KMS-11 (cell line): ENCODE results near the gene TOP3A.
A peak's percentile ranks its signal among the peaks of the same experiment; 100 is the strongest.

ENCODE experiments used
- H2AFZ ChIP-seq: fragments of 200-600 bp; sonication (generic); 2 replicates; pipeline ENCODE4 v1.6.1; 2016; ENCODE audit warnings: antibody characterized with exemption, mixed run types, low read depth
- H3K27ac ChIP-seq: fragments of 200-600 bp; sonication (generic); 2 replicates; pipeline ENCODE4 v1.6.1; 2016; ENCODE audit warnings: mild to moderate bottlenecking, mixed run types
- H3K27me3 ChIP-seq: fragments of 200-600 bp; sonication (generic); 2 replicates; pipeline ENCODE4 v1.6.1; 2017; ENCODE audit warnings: mild to moderate bottlenecking, low read depth, mixed run types, moderate library complexity; ENCODE audit not compliant: insufficient read depth
- H3K36me3 ChIP-seq: fragments of 200-600 bp; sonication (generic); 2 replicates; pipeline ENCODE4 v1.6.1; 2017; ENCODE audit warnings: mild to moderate bottlenecking, mixed run types; ENCODE audit not compliant: insufficient read depth
- H3K4me1 ChIP-seq: fragments of 200-600 bp; sonication (generic); 2 replicates; pipeline ENCODE4 v1.6.1; 2016; ENCODE audit warnings: mild to moderate bottlenecking, low read depth, mixed run types; ENCODE audit not compliant: poor library complexity, severe bottlenecking
- H3K4me2 ChIP-seq: fragments of 200-600 bp; sonication (generic); 2 replicates; pipeline ENCODE4 v1.7.0; 2016; ENCODE audit warnings: mild to moderate bottlenecking, mixed run types
- H3K4me3 ChIP-seq: fragments of 200-600 bp; sonication (generic); IDR thresholded peaks from 2 replicates; pipeline ENCODE4 v1.6.1; 2017; ENCODE audit warnings: low read depth, low read length, mixed read lengths; ENCODE audit not compliant: insufficient read depth
- H3K79me2 ChIP-seq: fragments of 200-600 bp; sonication (generic); 2 replicates; pipeline ENCODE4 v1.6.1; 2016; ENCODE audit warnings: low read depth, mixed run types; ENCODE audit not compliant: insufficient read depth
- H3K9ac ChIP-seq: fragments of 200-600 bp; sonication (generic); 2 replicates; pipeline ENCODE4 v1.6.1; 2016; ENCODE audit warnings: mild to moderate bottlenecking, mixed run types
- H4K20me1 ChIP-seq: fragments of 200-600 bp; sonication (generic); 2 replicates; pipeline ENCODE4 v1.6.1; 2016; ENCODE audit warnings: mild to moderate bottlenecking, mixed run types; ENCODE audit not compliant: insufficient read depth
- TF ChIP-seq, protein P1 (sequence below): fragments of 200-600 bp; sonication (generic); conservative IDR thresholded peaks from 2 replicates; pipeline ENCODE4 v1.6.1; 2017; ENCODE audit warnings: low read depth, mild to moderate bottlenecking, antibody characterized with exemption, low read length, moderate library complexity, mixed read lengths

TOP3A gene, protein sequence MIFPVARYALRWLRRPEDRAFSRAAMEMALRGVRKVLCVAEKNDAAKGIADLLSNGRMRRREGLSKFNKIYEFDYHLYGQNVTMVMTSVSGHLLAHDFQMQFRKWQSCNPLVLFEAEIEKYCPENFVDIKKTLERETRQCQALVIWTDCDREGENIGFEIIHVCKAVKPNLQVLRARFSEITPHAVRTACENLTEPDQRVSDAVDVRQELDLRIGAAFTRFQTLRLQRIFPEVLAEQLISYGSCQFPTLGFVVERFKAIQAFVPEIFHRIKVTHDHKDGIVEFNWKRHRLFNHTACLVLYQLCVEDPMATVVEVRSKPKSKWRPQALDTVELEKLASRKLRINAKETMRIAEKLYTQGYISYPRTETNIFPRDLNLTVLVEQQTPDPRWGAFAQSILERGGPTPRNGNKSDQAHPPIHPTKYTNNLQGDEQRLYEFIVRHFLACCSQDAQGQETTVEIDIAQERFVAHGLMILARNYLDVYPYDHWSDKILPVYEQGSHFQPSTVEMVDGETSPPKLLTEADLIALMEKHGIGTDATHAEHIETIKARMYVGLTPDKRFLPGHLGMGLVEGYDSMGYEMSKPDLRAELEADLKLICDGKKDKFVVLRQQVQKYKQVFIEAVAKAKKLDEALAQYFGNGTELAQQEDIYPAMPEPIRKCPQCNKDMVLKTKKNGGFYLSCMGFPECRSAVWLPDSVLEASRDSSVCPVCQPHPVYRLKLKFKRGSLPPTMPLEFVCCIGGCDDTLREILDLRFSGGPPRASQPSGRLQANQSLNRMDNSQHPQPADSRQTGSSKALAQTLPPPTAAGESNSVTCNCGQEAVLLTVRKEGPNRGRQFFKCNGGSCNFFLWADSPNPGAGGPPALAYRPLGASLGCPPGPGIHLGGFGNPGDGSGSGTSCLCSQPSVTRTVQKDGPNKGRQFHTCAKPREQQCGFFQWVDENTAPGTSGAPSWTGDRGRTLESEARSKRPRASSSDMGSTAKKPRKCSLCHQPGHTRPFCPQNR

DNA sequence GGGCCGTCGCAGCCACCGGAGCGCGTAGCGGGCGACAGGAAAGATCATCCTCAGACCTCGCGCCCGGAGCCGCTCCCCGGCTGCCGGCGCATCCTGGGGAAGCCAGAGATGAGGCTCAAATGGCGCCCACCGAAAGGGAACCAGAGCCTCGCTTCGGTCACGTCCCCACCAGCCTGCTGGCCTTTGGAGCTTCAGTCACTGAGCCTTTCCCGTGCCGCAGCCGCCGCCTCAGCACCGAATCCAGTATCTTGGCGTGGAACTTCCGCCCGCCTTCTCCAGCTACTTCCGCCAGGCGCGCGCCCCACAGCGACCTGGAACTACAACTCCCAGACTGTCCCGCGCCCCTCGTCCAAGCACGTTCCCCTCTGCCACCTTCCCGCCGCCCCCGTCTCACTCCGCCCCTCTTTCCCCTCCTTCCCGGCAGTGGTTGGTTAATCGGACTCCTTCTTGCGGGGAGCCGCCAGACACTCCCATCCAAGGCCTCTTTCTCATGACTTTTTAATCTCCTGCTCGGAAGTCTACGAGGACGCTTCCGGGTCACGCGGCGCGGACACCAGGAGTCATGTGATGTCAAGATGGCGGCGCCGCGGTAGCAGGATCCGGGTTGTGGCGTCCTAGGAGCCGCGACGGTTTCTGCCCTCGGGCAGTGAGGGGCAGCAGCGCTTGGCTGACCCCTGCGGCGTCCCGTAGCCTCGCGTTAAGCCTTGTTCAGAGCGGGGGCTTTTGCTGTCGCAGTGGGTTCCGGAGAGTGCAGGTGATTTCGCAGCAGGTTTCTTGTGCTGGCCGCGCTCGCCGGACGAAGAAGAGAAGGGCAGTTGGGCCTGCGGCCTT is at the start of gene TOP3A, which contains the start of gene SMCR8:
TOP3A (minus strand) TSS at position 264 of the 831 bp plus-strand sequence; CDS start at position 48, 216 bp downstream.
SMCR8 (plus strand) TSS at position 563 of the 831 bp plus-strand sequence. CDS start 497 bp downstream, outside the sequence.
- Histone ChIP-seq H3K27ac (peak within 1 kb of the TSS; percentile 69), H3K79me2 (peaks cover 59% of the 10 kb centered on the region), H4K20me1 (no peaks in the 10 kb centered on the region), H3K4me2 (peak within 1 kb of the TSS; percentile 95), H3K4me1 (peaks cover 37% of the 10 kb centered on the region), H3K27me3 (no peaks in the 10 kb centered on the region), H3K9ac (peak within 1 kb of the TSS; percentile 64; the same call in 1 of the 2 replicates), H2AFZ (peak within 1 kb of the TSS; percentile 57; the same call in 1 of the 2 replicates), H3K36me3 (no peaks in the 10 kb centered on the region), H3K4me3 (peak within 1 kb of the TSS; percentile 34)
- TF ChIP-seq, protein P1, sequence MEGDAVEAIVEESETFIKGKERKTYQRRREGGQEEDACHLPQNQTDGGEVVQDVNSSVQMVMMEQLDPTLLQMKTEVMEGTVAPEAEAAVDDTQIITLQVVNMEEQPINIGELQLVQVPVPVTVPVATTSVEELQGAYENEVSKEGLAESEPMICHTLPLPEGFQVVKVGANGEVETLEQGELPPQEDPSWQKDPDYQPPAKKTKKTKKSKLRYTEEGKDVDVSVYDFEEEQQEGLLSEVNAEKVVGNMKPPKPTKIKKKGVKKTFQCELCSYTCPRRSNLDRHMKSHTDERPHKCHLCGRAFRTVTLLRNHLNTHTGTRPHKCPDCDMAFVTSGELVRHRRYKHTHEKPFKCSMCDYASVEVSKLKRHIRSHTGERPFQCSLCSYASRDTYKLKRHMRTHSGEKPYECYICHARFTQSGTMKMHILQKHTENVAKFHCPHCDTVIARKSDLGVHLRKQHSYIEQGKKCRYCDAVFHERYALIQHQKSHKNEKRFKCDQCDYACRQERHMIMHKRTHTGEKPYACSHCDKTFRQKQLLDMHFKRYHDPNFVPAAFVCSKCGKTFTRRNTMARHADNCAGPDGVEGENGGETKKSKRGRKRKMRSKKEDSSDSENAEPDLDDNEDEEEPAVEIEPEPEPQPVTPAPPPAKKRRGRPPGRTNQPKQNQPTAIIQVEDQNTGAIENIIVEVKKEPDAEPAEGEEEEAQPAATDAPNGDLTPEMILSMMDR = no peak

DNA sequence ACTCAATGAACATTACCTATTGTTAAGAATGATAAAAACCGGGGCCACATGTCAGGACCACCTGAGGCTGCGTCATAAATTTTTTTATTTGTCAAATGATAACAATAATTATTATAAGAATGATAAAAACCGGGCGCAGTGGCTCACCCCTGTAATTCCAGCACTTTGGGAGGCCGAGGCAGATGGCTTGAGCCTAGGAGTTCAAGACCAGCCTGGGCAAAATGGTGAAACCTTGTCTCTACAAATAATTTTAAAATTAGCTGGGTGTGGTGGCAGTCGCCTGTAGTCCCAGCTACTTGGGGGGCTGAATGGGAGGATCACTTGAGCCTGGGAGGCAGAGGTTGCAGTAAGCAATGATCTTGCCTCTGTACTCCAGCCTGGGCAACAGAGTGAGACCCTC is 49.4 kb upstream of the TOP3A start:
- no peaks in the 10 kb centered on the region for H3K27me3 ChIP-seq
- peaks cover 13% of the 10 kb centered on the region for H3K79me2 ChIP-seq
- H3K36me3 ChIP-seq = no peaks in the 10 kb centered on the region
- H3K27ac ChIP-seq = no peak overlapping the region
- H3K4me1 ChIP-seq = peaks cover 17% of the 10 kb centered on the region
- no peak overlapping the region for H3K9ac ChIP-seq
- no peaks in the 10 kb centered on the region for H4K20me1 ChIP-seq
- H3K4me2 ChIP-seq = no peak overlapping the region
- TF ChIP-seq, protein P1 = no peak
- no peak overlapping the region for H2AFZ ChIP-seq
- H3K4me3 ChIP-seq = no peak overlapping the region

DNA sequence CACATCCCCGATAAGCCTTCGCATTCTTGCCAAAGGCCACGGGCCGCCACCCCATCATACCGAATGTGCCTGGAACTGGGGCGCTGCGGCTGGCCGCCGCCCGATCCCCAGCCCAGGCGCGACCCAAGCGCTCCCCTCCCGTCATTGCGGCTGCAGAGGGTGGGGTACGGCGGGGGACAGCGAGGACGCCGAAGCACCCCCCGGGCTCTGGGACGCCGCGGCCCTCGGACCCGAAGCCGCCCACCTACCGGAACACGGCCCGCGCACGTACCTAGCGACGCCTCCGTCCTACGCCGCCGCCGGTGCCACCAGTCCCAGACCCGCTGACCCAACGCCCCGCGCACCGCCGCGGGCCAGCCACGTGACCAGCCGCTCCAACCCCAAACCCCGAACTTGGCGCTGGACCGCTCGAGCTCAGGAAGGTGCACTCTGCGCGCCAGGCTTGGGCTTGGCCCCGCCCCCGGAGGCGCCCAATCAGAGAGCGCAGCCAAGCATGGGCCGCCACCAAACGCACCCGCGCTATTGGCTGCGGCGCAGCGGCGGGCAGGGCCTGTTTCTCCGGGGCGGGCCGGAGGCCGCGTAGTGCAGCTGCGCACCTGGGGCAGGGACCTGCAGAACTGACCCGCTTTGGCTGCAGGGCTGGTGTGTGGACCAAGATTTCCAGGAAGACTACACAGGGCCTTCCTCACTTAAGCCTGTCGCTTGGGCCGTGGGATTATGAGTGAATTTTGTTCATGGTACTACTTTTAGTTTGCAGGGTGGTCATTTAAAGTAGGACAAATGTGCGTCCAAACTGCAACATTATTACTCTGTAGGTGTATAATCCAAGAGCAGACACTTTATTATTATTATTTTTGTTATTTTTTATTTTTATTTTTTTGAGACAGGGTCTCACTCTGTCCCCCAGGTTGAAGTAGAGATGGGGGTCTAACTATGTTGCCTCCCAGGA is 48.6 kb upstream of the TOP3A start, which contains the start of gene SHMT1:
SHMT1 (minus strand) TSS at position 450 of the 949 bp plus-strand sequence. CDS start 7,569 bp downstream, outside the sequence.
- H3K36me3 ChIP-seq = no peaks in the 10 kb centered on the region
- peak within 1 kb of the TSS; percentile 37; the same call in 1 of the 2 replicates for H3K9ac ChIP-seq
- H3K4me1 ChIP-seq = peaks cover 17% of the 10 kb centered on the region
- H4K20me1 ChIP-seq = no peaks in the 10 kb centered on the region
- TF ChIP-seq, protein P1 = no peak
- H3K79me2 ChIP-seq = peaks cover 13% of the 10 kb centered on the region
- H3K27ac ChIP-seq = no peak within 1 kb of the TSS
- H2AFZ ChIP-seq = peak within 1 kb of the TSS; percentile 73
- H3K4me3 ChIP-seq = no peak within 1 kb of the TSS
- no peaks in the 10 kb centered on the region for H3K27me3 ChIP-seq
- H3K4me2 ChIP-seq = peak within 1 kb of the TSS; percentile 60
